GM21423 (cell line): ENCODE data around the gene SMIM34.
"Not testable (repeated sequence)": the region's sequence is repeated elsewhere in the genome, so short reads cannot be mapped to it uniquely, and the experiment has no call there.

Experiments used
- ATAC-seq: cut with Tn5 transposase; IDR thresholded peaks from one replicate; pipeline ENCODE4 v1.9.1; 2021; ENCODE audit warnings: mild to moderate bottlenecking, moderate library complexity; ENCODE audit not compliant: unreplicated experiment

Gene SMIM34

GRCh38 chr21:34423805-34424204 lies at the start of gene SMIM34:
TSS of gene SMIM34 (minus strand) at chr21:34423951. CDS start at chr21:34423839, 112 bp downstream.
- not testable (repeated sequence) for ATAC-seq

DNA sequence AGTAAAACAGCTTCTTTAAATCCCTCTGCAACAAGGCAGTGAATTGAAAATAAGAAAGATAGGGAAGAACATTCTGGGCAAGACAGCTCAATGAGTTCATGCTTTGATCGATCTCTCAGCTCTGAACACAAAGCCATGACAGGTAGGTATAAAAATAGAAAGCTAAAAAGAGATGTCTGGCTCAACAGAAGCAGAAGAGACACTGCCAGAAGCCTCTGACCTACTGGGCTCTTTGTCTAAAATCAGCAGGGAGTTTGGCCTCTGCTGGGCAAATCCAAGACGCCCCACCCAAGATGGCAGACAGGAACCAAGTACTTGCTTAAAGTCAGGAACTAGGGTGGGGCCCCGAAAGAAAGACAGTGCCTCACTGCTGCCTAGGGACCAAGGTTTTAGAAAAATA lies 43.6 kb upstream of the SMIM34 start:
- ATAC-seq: not testable (repeated sequence)

- not testable (repeated sequence) for ATAC-seq
Measured at GRCh38 chr21:34459426-34459825, 35.7 kb upstream of the SMIM34 start.

GRCh38 chr21:34458266-34458665 lies 34.5 kb upstream of the SMIM34 start:
- not testable (repeated sequence) for ATAC-seq

DNA sequence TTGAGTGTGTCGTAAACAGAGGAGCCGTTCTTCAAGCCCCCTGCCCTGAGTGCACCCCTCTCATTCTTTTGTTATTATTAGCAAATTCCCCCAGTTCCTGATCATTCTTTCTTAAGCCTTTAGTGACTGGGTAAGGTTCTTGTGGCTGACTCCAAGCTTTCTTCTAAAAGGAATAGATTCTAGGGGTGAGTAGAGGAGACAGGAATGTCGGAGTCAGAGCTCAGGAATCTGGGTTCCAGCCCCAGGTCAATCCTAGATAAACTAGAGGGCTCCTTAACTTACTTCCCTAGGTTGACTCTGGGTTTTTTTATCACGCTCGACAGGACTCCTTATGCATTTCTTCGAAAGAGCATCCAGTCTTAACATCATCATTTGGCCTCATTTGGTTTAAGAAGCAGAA lies 32.4 kb upstream of the SMIM34 start:
- not testable (repeated sequence) for ATAC-seq

- not testable (repeated sequence) for ATAC-seq
Measured at GRCh38 chr21:34455628-34456027, 31.9 kb upstream of the SMIM34 start.

DNA sequence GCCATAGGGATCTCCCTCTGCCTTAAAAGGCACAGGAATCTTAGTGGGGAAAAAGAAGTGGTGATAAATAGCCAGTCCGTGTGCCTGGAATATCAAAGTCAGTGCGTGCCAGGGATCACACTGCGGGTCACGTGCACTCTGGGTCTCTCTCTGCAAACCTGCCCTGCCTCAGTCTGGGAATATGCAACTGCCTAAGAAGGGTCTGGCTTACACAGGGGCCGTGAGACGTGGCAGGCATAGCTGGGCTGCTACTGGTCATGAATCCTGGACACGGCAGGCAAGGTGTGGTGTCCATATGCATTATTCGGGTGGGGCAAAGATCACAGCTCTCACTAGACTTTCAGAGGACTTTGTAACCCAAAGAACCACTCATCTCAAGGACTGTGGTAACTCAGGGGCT lies 23.3 kb upstream of the SMIM34 start:
- ATAC-seq: not testable (repeated sequence)

DNA sequence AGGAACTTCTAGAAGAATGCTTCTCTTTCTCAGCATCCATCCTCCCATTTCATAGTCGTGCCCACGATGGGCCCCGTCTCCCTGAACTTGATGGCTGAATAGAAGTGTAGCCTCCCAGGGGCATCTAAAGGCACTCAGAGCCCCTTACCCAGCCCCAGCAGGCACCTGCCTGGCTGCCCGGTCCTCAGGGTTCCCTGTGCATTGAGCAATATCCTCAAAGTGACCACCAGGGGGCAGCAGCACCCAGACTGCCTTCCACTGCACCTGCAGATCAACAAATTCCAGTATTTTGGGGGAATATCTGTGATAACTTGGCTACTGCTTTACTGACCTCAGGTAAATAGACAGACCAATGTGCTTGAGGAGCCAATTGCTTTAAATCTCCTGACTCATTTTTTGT lies 19.7 kb upstream of the SMIM34 start:
- ATAC-seq: not testable (repeated sequence)

- ATAC-seq: not testable (repeated sequence)
Measured at GRCh38 chr21:34429710-34430109, 6.0 kb upstream of the SMIM34 start.

- not testable (repeated sequence) for ATAC-seq
Measured at GRCh38 chr21:34428441-34428840, 4.7 kb upstream of the SMIM34 start.

GRCh38 chr21:34427339-34427738 lies 3.6 kb upstream of the SMIM34 start:
- ATAC-seq: not testable (repeated sequence)

DNA sequence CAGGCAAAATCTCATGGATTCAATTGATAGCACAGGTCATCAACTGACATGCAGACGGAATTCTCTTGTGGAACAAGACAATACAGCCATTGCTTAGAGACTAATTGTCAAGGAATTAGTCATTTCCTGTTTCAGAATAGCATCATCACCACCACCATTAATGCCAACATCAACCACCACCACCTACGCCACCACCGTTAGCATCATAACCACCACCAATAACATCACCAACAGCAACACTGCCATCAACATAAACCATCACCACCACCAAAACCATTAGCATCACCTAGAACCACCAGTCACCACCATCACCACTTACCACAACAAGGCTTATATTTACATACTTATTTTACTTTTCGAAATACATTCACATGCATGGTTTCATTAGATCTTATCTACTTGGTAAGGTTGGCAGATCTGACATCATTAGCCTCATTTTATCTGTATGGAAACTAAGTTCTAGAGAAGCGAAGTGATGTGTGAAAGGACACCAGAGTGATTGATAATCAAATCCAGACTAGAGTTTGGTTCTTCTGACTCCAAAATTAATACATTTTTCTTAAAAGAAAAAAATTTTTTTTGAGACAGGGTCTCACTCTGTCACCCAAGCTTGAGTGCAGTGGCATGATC lies 6.2 kb downstream of the SMIM34 start:
- not testable (repeated sequence) for ATAC-seq

GRCh38 chr21:34407294-34407693 lies 16.5 kb downstream of the SMIM34 start:
- not testable (repeated sequence) for ATAC-seq

GRCh38 chr21:34406676-34407075 lies 17.1 kb downstream of the SMIM34 start:
- not testable (repeated sequence) for ATAC-seq

- ATAC-seq: not testable (repeated sequence)
Measured at GRCh38 chr21:34406102-34406501, 17.6 kb downstream of the SMIM34 start.

DNA sequence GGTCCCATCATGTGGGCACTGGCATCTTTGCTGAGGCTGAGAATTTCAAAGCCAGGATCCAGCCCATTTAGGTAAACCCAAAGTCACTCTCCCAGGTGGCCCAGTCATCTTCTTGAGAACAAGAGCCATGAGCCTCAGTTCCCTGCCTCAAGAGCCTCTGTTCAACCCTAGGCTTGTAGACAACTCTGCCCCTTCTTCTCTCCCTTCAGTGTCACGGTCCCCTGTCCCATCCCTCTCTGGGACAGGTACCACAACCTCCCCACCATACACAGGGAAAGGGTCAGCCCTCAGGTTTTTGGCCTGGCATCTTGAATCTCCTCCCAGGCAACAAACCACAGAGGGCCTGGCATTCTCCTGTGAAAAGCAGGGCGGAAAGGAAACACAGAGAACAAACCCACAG lies 18.1 kb downstream of the SMIM34 start:
- ATAC-seq: not testable (repeated sequence)

GRCh38 chr21:34404742-34405141 lies 19.0 kb downstream of the SMIM34 start:
- ATAC-seq: not testable (repeated sequence)

GRCh38 chr21:34400522-34400921 lies 23.2 kb downstream of the SMIM34 start:
- not testable (repeated sequence) for ATAC-seq

DNA sequence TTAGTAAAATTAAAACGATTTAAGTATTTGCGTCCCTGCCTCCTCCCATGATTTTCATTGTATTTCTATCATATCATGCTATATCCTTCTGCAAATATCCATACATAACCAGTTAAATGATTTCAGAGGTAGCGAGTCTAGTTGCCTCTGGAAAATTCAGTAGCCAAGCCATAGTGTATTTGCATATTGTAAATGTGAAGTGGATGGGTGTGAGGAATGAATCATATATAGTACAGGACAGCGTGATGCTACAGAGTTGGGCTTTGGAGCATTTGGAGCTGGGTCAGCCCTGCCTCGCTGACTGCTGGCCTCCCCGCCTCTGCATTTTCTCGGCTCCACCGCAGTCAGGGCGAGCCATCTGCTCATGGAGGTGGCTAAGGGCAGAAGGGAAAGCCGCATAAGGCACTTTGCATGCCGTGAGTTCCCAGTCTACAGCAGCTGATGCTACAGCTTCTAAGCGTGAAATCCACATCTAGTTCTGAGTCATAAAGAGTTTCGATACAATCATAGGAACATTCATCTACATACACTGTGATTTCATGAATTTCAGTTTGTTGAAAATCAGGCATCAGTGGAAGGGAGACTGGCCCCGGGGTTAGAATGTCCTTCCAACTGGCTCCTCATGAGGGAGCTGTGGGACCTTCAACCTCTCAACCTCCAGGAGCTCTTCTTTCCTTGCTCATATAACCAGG lies 39.9 kb downstream of the SMIM34 start:
- ATAC-seq: peak; percentile 48

DNA sequence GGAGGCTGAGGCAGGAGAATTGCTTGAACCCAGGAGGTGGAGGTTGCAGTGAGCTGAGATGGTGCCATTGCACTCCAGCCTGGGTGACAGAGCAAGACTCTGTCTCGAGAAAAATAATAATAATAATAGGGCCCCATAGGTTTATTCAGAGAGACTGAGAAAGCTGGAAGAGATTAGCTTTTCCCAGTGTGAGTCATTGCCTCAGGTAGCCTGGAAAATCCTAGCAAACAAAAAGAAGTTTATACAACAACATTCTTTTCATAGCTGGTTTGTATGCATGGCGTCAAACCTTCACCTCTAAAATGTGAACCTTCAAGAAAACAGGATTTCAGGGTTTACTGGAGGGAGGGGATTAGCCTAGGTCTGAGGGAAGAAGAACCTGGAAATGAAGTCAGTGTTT lies 40.6 kb downstream of the SMIM34 start:
- not testable (repeated sequence) for ATAC-seq

- peak; percentile 73 for ATAC-seq
Measured at GRCh38 chr21:34375619-34375972, 48.2 kb downstream of the SMIM34 start.

DNA sequence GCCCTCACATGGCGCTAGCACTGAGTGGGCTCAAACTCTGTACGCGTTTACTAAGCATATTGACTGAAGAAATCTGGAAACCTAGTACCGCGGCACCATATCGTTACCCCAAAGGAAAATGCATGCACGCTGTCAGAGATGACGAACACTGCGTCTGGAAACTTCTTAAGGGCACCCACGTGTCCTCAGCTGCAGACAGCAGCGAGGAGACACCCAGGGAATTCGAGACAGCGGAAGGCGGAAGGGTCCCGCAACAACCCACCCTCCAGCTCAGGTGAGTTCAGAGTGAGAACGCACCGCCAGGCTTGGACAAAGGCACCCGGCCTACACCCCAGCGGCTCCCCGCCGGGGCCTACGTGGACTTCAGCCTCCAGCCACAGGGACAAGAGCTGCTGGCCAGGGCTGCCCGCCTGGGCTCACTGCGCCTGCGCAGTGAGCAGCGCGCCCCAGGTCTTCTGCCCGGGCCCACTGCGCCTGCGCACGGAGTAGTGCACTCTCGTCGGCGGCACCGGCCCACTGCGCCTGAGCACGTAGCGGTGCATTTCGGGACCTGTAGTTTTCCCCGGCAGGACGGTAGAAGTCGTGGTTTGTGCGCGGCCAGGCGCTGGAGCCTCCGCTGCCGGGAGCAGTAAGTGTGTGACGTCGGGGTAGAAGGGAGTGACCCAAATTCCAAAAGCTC lies 48.7 kb downstream of the SMIM34 start, which contains the start of gene SMIM11:
Gene SMIM11 (plus strand): TSS at position 568 of the 679 bp plus-strand sequence. CDS start 3,998 bp downstream, outside the sequence.
- peak; percentile 94 for ATAC-seq
